OCI-LY7 (cell line): Measurements from ENCODE around the gene CEP55. TPM values are rescaled to one million over a fixed set of nuclear protein-coding genes. Genes with fewer than 3 reads are reported as not detected.

ENCODE experiments used
- BruUV-seq: library from RNA; stranded (reverse); fragments of 400-500 nt; replicated peaks from 2 replicates; lab custom pipeline; 2021; lab: Mats Ljungman, UMichigan
- CTCF ChIA-PET: fragments of 300-600 bp; sonication (Branson Sonifier 250); formaldehyde crosslinking; loops from one replicate; lab custom pipeline; 2022; ENCODE audit warnings: antibody characterized with exemption; ENCODE audit not compliant: unreplicated experiment; lab: Charles Lee
- POLR2A ChIA-PET: fragments of 300-600 bp; sonication (Branson Sonifier 250); formaldehyde crosslinking; loops from one replicate; lab custom pipeline; 2022; ENCODE audit warnings: antibody characterized with exemption; lab: Charles Lee
- DNase-seq: peaks from one replicate; pipeline ENCODE4 v3.0.0-alpha.2; 2015; ENCODE audit warnings: low spot score
- H2AFZ ChIP-seq: fragments of 200-600 bp; sonication (generic), shearing (Covaris generic); 2 replicates; pipeline ENCODE4 v1.6.1; 2014; ENCODE audit warnings: mild to moderate bottlenecking, antibody characterized with exemption, low read length, moderate library complexity
- H3K27ac ChIP-seq: fragments of 200-600 bp; sonication (generic); 2 replicates; pipeline ENCODE4 v1.5.1; 2014; ENCODE audit warnings: mixed run types, low read depth, mild to moderate bottlenecking, moderate library complexity, low read length, inconsistent platforms; ENCODE audit not compliant: poor library complexity, severe bottlenecking
- H3K36me3 ChIP-seq: fragments of 200-600 bp; sonication (generic); 2 replicates; pipeline ENCODE4 v1.6.1; 2014; ENCODE audit warnings: mild to moderate bottlenecking, antibody characterized with exemption, low read length, moderate library complexity, mixed read lengths; ENCODE audit not compliant: insufficient read depth
- H3K4me1 ChIP-seq: fragments of 200-600 bp; sonication (generic); 2 replicates; pipeline ENCODE4 v1.5.1; 2014; ENCODE audit warnings: mild to moderate bottlenecking, low read length; ENCODE audit not compliant: insufficient read depth, poor library complexity, severe bottlenecking
- H3K4me2 ChIP-seq: fragments of 200-600 bp; sonication (generic); 2 replicates; pipeline ENCODE4 v1.6.1; 2014; ENCODE audit warnings: mild to moderate bottlenecking, low read length
- H3K4me3 ChIP-seq: fragments of 200-600 bp; sonication (generic); 2 replicates; pipeline ENCODE4 v1.5.1; 2014; ENCODE audit warnings: mild to moderate bottlenecking, low read depth, low read length; ENCODE audit not compliant: poor library complexity, severe bottlenecking
- H3K79me2 ChIP-seq: fragments of 200-600 bp; sonication (generic); 2 replicates; pipeline ENCODE4 v1.6.1; 2016; ENCODE audit warnings: low read depth, mild to moderate bottlenecking, low read length, moderate library complexity, mixed read lengths; ENCODE audit not compliant: insufficient read depth
- H3K9me2 ChIP-seq: fragments of 200-600 bp; sonication (generic); 2 replicates; pipeline ENCODE4 v1.6.1; 2016; ENCODE audit warnings: mild to moderate bottlenecking, low read length, mixed read lengths; ENCODE audit not compliant: insufficient read depth
- H3K9me3 ChIP-seq: fragments of 200-600 bp; sonication (generic); 2 replicates; pipeline ENCODE4 v1.6.1; 2014; ENCODE audit warnings: mild to moderate bottlenecking, mixed run types, low read length, mixed read lengths
- H4K20me1 ChIP-seq: fragments of 200-600 bp; sonication (generic); 2 replicates; pipeline ENCODE4 v1.6.1; 2014; ENCODE audit warnings: mild to moderate bottlenecking, antibody characterized with exemption, low read length, moderate library complexity, mixed read lengths; ENCODE audit not compliant: insufficient read depth
- EZH2phosphoT487 ChIP-seq: fragments of 200-600 bp; sonication (generic); IDR thresholded peaks from 2 replicates; pipeline ENCODE4 v1.6.1; 2018; ENCODE audit warnings: low read depth, borderline replicate concordance, mild to moderate bottlenecking, mixed run types, antibody characterized with exemption, low read length, moderate library complexity, mixed read lengths
- intact Hi-C: fragments of 100-400 bp; cut with micrococcal nuclease; formaldehyde crosslinking; loops from one replicate; pipeline ENCODE4 v1.10.0; 2022; ENCODE audit not compliant: unreplicated experiment
- total RNA-seq, 2 experiments: library from RNA; depleted of rRNA in 1 of 2; stranded (reverse); fragments of >200 nt in 1 of 2; shearing (Covaris generic) in 1 of 2; gene quantifications; 2 replicates each; pipeline ENCODE4 v1.2.3, GENCODE V29; 2014 to 2022
- TF ChIP-seq, protein P1 (sequence below): fragments of 200-600 bp; sonication (generic); conservative IDR thresholded peaks from 2 replicates; pipeline ENCODE4 v1.5.1; 2014; ENCODE audit warnings: mild to moderate bottlenecking, antibody characterized with exemption, low read length, moderate library complexity, mixed read lengths

Gene CEP55
- total RNA-seq, 2 experiments from 2014 or later = 64.5 to 68.3 TPM

DNA sequence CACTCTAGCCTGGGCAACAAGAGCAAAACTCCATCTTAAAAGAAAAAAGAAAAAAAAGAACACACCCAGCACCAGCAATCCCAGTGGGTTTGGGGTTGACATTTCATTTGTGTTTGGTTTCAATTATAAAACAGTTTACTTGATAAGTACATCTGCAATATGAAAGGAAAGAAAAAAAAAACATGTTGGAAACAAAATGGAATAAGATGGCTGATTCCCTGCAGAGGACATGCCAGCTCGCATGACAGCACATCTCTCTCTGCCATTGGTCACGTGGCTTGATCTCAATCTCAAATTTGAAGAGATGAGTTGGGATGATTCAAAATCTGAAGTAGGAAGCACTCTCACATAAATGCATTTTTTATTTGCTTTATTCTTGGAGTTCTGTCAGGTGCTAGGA is 42.3 kb upstream of the CEP55 start:
- CTCF ChIA-PET = no interaction called here

GRCh38 chr10:93454736-93455135 is 41.7 kb upstream of the CEP55 start:
- Histone ChIP-seq H3K9me3 (no peaks in the 10 kb centered on the region), H3K4me2 (no peak overlapping the region), H2AFZ (no peak overlapping the region), H3K9me2 (no peaks in the 10 kb centered on the region), H3K4me1 (no peaks in the 10 kb centered on the region), H3K79me2 (no peaks in the 10 kb centered on the region), H3K36me3 (no peaks in the 10 kb centered on the region), H4K20me1 (no peaks in the 10 kb centered on the region), H3K27ac (no peak overlapping the region), H3K4me3 (no peak overlapping the region)
- DNase-seq = no peak
- POLR2A ChIA-PET = interaction anchor here (0.7 to 1.2 kb wide), 2 partner anchors 191 to 408 kb away, joined by 3 to 4 read pairs; no protein-coding TSS in a partner anchor
- TF ChIP-seq, protein P1, sequence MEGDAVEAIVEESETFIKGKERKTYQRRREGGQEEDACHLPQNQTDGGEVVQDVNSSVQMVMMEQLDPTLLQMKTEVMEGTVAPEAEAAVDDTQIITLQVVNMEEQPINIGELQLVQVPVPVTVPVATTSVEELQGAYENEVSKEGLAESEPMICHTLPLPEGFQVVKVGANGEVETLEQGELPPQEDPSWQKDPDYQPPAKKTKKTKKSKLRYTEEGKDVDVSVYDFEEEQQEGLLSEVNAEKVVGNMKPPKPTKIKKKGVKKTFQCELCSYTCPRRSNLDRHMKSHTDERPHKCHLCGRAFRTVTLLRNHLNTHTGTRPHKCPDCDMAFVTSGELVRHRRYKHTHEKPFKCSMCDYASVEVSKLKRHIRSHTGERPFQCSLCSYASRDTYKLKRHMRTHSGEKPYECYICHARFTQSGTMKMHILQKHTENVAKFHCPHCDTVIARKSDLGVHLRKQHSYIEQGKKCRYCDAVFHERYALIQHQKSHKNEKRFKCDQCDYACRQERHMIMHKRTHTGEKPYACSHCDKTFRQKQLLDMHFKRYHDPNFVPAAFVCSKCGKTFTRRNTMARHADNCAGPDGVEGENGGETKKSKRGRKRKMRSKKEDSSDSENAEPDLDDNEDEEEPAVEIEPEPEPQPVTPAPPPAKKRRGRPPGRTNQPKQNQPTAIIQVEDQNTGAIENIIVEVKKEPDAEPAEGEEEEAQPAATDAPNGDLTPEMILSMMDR = no peak
- no peak for TF ChIP-seq EZH2phosphoT487
- no TSS peak for BruUV-seq
- CTCF ChIA-PET = no interaction called here
- intact Hi-C loops = no loop called here

More for the DNA sequence above, 42.3 kb upstream of the CEP55 start:
- Histone ChIP-seq H4K20me1 (no peaks in the 10 kb centered on the region), H3K79me2 (no peaks in the 10 kb centered on the region), H3K36me3 (no peaks in the 10 kb centered on the region), H3K4me3 (no peak overlapping the region), H3K9me3 (no peaks in the 10 kb centered on the region), H2AFZ (no peak overlapping the region), H3K27ac (no peak overlapping the region), H3K4me2 (no peak overlapping the region), H3K9me2 (no peaks in the 10 kb centered on the region), H3K4me1 (no peaks in the 10 kb centered on the region)
- BruUV-seq = no TSS peak
- TF ChIP-seq, protein P1 = no peak
- no peak for TF ChIP-seq EZH2phosphoT487
- intact Hi-C loops = no loop called here
- no peak for DNase-seq
- POLR2A ChIA-PET = no interaction called here

- Histone ChIP-seq H3K4me3 (no peak overlapping the region), H3K9me3 (no peaks in the 10 kb centered on the region), H3K4me1 (peaks cover 6% of the 10 kb centered on the region), H3K4me2 (no peak overlapping the region), H2AFZ (no peak overlapping the region), H3K9me2 (no peaks in the 10 kb centered on the region), H4K20me1 (no peaks in the 10 kb centered on the region), H3K36me3 (no peaks in the 10 kb centered on the region), H3K79me2 (no peaks in the 10 kb centered on the region), H3K27ac (no peak overlapping the region)
- no peak for TF ChIP-seq EZH2phosphoT487
- TF ChIP-seq, protein P1 = no peak
- CTCF ChIA-PET = no interaction called here
- POLR2A ChIA-PET = interaction anchor here (0.6 to 1.0 kb wide), 2 partner anchors 20 to 55 kb away, joined by 3 to 6 read pairs; no protein-coding TSS in a partner anchor
- intact Hi-C loops = no loop called here
- DNase-seq = no peak
- BruUV-seq = no TSS peak
Observed at GRCh38 chr10:93456480-93456879, 39.9 kb upstream of the CEP55 start.
